Medulla oblongata (tissue), 1 donor: Measurements from ENCODE around the gene AGBL4.

Experiments
- DNase-seq: peaks from one replicate; pipeline ENCODE4 v3.0.0-alpha.2; 2015; ENCODE audit errors: extremely low spot score

Gene AGBL4

DNA sequence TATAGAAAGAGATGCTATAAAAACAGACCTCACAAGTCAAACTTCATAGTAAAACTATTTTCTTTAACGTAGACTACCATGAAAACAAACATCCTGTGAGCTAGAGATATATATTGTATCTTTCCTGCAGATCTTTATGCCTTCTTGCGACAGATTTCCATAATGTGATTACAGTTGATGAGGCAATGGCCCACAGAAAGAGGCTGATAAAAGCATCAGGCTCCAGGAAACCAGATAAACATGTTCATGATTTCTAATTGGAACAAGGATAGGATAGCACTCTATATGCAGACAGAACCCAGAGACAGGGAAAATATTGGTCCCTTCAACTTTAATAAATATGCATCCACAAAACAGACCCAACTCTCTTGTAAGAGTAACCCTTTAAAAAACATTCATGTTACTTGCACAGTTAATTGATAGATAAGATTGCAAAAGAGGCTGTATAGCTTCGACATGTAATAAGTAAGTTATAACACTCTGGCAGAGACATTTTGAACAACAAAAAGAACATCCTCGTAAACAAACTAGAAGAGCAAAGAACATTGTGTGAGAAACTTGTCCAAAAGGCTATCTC lies 329.4 kb downstream of the AGBL4 start:
- DNase-seq: no peak

DNA sequence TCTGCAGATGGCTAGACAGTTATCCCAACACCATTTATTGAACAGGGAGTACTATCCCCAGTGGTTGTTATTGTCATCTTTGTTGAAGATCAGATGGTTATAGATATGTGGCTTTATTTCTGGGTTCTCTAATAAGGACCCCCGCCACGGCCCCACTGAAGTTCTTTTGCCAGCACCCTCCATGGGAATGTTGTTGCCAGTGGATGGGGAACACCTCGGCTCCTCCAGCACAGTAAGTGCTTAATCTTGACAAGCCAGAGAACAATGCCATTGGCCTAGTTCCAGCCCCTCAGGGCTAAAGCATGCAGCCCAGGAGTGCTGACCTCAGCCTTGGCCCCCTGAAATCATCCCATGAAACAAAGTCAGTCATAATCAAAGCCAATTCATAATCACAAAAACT lies 337.6 kb downstream of the AGBL4 start:
- DNase-seq: no peak

DNA sequence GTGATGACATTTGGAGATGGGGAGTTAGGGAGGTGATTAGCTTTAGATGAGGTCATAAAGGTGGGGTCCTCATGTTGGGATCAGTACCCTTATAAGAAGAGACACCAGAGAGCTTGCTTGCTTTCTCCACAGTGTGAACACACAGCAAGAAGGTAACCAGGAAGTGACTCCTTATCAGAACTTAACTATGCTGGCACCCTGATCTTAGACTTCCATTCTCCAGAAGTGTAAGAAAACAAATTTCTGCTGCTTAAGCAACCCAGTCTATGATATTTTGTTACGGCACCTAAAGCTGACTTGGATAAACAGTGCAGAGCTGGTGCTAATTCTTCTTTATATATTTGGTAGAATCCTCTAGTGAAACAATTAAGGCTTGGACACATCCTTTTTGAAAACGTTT lies 346.0 kb downstream of the AGBL4 start:
- DNase-seq: no peak

DNA sequence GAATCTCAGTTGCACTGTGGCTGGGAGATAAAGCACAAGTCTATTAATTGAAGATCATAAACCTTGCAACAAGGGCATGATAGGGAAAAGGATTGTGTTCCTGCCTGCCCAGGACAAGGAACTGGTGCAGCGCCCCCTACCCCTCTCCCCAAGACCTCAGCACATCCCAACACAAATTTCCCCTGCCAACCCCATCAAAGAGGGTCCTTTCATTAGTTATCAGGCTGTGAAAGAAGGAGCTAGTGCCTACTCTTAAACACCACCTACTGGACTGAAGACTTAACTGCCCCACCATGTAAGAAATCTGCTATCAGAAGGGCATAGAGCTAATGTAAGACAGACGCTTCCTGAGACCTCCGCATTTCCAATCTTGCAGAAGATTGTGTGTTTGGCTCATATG lies 372.6 kb downstream of the AGBL4 start:
- DNase-seq: no peak

DNA sequence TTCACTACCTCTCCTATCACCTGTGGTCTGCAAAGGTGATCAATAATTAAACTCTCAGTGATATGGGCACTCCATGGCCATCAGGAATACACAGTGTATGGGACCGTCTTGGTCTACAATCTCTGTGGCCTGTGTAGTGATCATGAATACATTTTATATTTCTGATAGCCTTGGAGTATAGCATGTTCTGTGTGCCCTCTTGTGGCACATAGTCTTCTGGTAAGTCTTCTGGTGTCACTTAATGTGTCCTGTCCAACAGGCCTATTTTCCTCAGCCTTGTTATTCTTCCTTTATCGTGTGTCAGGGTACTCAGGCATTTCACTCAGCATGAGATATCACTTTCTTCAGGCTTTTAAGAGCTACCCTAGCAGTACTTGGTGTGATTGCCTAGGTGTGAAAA lies 393.6 kb downstream of the AGBL4 start:
- DNase-seq: no peak

DNA sequence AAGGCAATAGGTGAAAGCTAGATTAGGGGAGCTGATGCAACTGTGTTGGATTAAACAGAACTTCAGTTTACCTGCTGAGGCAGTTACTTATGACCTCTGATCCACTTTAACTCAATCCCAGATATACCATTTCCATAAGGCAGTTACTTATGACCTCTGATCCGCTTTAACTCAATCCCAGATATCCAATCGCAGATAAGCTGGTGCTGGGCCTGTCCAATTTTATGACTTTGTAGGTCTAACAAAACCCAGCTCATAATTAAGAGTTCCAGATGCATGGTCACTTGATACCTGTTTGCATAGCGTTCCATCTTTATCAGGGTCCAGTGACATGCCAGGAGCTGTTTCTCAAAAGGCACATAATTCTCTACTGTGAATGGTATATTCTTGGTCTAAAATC lies 396.0 kb downstream of the AGBL4 start:
- DNase-seq: no peak

DNA sequence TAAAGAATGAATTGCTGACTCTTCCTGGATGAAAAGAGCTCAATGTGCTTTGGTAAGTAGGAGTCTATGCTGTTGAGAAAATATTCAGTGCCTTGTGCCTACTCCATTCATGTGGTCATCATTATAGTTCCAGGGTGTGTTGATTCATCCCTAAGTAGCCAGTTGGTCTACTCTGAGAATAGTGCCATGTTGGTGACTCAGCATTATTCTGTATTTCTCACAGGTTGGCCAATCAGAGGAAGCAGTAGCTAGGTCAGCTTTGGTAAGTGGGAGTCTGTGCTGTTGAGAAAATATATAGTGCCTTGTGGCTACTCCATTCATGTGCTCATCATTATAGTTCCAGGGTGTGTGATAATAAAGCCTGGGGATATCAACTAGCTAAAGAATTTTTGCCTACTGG lies 397.3 kb downstream of the AGBL4 start:
- no peak for DNase-seq

DNA sequence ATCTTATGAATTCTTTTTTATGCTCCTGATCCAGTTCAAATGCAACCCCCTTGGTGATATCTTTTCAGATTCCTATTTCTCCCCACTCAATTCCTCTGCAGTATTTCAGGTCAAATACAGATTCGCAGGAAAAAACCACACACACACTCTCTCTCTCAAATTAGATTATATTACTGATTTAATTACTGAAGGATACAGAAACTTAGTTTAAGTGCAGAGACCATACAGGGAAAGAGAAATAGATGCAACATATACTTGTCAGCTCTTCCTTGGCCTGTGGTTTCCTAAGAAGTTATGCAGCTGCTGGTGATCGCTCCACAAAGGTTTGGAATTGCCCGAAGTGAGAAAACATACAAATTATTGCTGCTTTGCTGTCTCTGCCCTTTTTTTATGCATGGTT lies 400.9 kb downstream of the AGBL4 start:
- DNase-seq: no peak

DNA sequence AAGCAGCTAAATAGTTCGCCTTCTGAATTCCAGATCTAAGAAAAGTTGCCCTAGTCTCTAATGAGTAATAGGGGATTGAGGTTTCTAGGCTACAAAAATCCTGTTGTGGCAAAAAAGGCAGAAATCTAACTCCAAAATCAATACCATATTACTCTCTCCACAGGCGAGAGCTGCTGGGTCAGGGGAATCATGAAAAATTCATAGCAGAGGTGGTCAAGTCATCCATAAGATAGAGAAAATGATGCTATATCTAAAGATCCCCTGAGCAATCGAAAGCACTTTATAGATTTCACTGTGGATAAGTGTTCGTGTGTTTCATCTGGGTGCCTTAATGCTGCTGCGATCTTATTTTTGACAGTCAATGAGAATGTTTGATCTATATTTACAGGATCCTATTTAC lies 417.7 kb downstream of the AGBL4 start:
- no peak for DNase-seq

DNA sequence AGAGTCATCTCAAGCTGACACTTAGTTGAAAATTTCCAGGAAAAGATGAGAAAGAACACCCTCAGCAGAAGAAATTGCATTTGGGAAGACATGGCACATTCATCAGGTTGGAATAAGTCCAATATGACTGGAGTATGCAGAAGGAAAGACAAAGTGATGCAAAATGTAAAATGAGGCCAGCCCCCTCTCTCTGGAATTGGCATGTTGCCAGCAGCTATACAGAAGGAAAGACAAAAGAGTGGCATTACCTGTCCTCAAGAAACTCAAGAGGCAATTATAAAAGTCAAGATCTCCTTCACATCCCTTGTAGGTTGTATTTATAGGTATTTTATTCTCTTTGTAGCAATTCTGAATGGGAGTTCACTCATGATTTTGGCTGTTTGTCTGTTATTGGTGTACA lies 426.3 kb downstream of the AGBL4 start:
- no peak for DNase-seq

DNA sequence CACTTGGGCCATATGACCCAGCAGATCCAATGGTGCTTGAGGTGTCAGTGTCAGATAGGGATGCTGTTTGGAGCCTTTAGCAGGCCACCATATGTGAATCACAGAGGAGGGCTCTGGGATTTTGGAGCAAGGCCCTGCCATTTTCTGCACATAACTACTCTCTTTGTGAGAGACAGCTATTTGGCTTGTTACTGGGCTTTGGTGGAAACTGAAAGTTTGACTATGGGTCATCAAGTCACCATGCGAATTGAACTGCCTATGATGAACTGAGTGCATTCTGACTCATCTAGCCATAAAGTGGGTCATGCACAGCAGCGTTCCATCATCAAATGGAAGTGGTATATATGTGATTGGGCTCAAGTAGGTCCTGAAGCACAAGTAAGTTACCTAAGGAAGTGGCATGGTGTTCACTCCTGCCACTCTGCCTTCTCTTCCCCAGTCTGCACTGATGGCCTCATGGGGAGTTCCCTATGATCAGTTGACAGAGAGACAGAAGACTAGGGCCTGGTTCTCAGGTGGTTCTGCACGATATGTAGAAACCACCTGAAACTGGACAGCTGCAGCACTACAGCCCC lies 447.3 kb downstream of the AGBL4 start:
- no peak for DNase-seq

DNA sequence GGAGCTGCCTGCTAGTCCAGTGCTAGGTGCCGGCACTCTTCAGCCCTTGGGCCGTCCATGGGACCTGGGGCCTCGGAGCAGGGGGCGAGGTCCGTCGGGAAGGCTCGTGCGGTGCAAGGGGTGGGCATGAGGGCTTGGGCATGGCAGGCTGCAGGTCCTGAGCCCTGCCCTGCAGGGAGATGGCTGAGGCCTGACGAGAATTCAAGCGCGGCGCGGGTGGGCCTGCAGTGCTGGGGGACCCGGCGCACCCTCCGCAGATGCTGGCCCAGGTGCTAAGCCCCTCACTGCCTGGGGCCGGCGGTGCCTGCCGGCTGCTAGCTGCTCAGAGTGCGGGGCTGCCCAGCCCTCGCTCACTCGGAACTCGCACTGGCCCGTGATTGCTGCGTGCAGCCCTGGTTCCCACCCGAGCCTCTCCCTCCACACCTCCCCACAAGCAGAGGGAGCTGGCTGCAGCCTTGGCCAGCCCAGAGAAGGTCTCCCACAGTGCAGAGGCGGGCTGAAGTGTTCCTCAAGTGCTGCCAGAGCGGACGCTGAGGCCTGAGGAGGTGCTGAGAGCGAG lies 467.0 kb downstream of the AGBL4 start:
- DNase-seq: no peak

DNA sequence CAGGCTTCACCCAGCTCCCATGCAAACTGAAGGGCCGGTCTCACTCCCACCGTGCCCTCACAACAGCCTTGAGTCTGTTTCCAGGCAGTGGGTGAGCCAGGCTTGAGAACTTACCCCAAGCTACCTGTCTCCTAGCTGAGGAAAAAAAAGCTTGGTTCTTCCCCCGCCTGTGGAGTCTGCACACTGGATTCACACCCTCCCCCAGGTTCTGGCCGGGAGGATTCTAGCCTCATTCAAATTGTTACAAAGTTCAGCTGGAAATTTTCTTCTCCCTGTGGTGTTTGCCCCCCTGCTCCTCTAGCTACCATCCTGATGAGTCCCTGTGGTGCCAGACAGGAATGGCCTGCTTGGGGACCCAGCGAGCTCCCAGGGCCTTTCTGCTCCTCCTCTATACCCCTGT lies 471.7 kb downstream of the AGBL4 start:
- DNase-seq: no peak

DNA sequence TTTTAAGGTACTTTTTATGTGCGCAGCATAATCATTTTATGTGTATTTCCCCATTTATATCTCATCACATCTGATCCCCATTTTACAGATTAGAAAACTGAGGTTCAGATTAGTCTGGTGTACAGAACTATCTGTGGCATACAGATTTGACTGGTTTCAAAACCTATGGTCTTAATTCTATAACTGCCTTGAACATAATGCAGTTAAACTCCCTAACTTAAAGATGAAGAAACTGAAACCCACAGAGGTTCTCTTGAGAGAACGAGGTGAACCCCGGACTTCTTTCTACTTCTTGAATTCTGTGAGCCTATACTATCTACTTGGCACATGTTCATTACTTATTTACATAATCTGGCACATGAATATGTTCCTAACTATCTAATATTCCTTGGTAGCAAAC lies 479.1 kb downstream of the AGBL4 start:
- DNase-seq: no peak

DNA sequence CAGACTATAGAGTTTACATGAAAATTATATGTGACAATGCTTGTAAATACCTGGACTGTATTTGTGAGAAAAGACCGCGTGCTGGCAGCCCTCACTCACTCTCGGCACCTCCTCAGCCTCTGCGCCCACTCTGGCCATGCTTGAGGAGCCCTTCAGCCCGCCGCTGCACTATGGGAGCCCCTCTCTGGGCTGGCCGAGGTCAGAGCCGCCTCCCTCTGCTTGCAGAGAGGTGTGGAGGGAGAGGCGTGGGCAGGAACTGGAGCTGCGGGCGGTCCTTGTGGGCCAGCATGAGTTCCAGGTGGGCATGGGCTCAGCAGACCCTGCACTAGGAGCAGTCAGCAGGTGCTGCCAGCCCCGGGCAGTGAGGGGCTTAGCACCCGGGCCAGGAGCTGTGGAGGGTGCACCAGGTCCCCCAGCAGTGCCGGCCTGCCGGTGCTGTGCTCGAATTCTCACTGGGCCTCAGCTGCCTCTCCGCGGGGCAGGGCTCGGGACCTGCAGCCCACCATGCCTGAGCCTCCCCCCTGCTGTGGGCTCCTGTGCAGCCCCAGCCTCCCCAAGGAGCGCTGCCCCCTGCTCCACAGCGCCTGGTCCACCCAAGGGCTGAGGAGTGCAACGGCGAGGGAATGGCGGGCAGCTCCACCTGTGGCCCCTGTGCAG lies 482.5 kb downstream of the AGBL4 start:
- DNase-seq: no peak

DNA sequence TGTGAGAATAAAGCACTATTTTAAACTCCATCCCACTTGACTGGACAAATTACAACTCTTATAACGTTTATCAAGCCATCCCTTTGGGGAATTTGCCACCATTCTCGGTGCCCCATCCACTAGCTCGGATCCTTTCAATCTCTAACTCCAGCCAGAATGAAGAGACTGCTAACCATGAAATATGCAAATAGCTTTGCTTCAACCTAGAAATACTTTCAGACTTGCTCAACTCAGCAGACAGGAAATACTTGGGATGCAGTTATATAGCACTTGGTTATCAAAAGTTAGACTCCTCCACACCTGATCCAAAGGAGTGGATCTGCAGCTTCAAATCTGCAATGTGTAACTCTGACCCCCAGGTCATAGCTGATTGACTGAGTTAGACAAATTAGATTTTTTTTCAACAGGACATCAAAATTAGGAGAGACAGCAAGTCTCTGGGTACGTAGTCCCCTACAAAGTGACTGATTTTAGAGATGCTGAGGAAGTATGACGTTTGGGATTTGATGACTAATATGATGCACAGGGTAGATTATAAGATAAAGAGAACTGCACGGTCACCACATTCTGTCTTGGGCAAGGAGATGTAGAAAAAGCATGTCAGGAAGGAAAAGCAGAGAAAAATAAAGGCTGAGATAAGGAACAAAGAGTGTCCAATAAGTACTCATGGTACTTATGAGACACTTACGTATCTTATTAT lies 496.0 kb downstream of the AGBL4 start:
- no peak for DNase-seq

DNA sequence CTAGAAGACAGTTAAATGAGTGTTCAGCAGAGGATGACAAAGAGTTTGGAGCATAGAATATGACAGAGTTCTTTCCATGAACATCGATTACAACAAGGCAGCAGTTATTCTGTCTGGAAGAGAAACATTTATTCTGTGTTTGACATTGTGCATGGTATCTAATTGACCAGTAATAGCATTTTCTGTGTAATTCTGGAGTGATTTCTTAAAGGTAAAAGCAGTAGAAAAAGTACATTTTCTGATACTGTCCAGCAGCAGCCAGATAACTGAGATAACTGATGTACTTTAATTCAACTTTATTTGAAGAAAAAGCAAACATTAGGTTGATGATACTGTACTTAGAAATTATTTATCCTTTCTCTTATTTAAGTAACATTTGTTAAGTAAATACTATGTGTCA lies 497.1 kb downstream of the AGBL4 start:
- DNase-seq: no peak

DNA sequence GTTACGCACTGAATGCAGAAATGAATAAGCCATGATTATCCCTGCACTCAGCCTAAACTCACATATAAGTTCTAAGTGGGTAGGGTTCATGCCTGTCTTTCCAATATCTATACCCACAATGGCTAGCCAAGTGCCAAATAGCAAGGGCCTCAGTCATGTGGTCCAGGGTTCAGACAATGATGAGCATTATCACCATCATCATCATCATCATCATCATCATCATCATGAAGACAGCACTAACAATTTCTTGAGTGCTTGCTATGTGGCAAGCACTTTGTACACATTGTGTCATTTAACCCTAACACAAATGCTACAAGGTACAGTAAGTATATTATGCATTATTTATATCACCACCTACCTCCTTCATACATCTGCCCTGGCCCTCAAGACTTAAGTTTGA lies 500.0 kb downstream of the AGBL4 start:
- DNase-seq: no peak

DNA sequence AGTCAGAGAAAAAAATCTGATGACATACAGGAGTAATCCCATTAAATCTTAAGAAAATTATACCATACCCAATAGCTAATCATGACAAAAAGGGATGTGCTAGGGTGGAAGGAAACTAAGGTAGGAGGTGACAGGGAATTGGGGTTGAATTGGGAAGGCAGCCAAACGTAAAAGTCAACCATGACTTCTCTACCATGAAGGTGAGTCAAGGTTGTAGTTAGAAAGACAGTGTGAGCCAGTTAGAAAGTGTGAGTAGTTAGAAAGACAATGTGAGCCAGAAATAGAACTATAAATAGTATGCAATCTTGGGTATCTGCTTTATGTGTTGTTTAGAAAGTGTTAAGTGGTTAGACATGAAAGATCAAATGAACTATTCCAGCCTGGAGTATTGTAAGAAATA lies 556.8 kb downstream of the AGBL4 start:
- no peak for DNase-seq

DNA sequence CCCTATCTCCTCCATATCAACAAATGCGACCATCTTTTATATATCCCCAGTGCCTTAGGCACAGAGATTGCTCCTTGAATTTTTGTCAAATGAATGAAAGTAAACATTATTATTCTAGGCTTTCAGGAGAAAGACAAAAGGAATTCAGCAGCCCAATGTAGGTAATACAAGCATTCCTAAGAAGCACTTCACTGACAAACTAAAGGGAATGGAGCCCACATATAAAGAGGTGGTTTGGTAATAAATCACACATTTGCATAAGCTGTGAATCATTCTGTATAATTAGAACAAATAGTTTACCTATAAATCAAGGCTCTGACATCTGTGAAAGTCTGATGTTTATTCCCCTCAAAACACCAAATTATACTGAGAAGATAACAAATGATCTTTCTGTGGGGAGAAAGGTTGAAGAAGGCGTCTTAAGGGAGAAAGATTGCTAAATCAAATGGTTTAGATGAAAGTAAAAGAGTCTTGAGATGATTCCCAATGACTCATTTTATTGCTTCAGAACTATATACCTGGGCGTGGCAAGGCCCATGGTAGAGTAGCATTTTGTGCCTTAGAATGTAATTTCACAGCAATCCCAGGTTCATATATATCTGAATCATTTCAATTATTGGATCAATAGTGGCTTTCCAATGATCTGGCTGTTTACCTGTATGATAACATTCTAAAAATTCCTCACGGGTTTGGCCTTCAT lies 558.1 kb downstream of the AGBL4 start:
- DNase-seq: no peak

DNA sequence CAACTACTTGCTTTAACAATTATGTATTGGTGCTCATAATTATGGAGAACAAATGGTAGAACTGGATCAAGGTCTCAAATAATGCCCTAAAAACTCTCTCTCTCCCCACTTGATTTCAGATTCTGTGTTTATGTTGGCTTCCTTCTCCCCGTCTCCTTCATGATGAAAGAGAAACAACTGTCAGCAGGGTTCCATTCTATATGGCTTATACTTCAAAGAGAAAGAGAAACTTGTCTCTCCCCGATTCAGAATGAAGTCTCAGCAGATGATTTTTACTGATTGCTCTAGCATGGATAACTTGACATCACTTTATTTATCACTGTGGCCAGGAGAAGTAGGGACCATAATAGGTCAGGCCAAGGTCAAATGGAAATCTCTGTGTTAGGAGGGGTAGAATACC lies 575.6 kb downstream of the AGBL4 start:
- DNase-seq: no peak

DNA sequence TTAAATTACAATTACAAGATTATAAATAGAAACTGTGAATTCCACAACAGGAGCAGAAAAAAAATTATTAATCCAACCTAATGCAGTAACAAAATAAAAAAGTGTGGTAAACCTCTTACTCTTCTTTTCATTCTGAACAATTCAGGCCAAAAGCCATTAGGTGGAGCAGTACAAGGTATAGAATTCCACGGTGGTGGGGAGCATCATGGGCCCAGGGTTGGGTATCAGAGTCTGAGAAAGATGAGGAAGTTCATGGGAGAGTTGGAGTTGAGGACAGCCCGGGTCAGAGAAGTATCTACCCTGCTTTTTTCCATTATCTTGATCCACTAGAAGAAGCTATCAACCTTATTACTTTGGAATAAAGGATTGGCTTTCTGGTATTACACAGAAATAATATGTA lies 586.9 kb downstream of the AGBL4 start:
- no peak for DNase-seq
